ENCODE data around the gene PPP1R12B.
"Not testable (repeated sequence)": the region's sequence is repeated elsewhere in the genome, so short reads cannot be mapped to it uniquely, and the experiment has no call there.

PPP1R12B gene

DNA sequence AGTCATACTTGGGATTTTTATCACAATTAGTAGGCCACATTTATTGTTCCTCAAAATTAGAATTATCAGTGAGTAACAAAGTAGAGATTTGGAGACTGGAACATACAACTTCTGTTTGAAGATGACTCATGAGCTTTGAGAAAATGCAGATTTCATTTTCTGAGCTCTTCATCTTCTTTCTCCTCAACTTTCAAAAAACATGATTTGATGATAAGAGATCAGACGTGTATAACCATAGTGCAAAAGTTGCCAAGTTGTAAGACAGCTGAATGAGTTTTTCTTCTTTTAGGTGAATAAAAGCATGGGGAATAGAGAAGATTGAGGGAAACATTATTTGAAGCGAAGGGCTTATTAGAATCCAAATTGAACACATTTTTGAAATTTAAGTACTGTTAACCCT, 58.4 kb downstream of the PPP1R12B start:
- DNase-seq: not testable (repeated sequence)

- DNase-seq: not testable (repeated sequence)
Measured at GRCh38 chr1:202407378-202407777, 58.9 kb downstream of the PPP1R12B start.

- DNase-seq: not testable (repeated sequence)
Measured at GRCh38 chr1:202410251-202410650, 61.8 kb downstream of the PPP1R12B start.

GRCh38 chr1:202410854-202411357, 62.4 kb downstream of the PPP1R12B start:
- DNase-seq: not testable (repeated sequence)

DNA sequence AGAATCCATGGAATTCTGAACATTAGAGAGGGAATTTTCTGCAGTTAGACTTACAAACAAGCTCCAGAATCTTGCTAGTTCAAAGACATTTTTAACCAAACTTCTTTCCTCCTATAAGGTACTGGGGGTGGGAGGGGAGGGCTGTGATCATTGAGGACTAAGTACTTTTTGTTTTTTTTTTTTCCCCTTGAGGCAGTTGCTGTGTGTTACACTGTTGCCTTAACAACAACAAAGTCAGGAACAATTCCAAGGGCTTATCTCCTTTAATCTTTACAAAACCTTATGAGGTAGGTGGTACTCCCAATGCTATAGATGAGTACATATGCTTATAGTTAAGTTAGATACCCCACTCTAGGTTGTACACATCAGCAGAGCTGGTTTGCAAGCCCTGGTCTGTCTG, 62.9 kb downstream of the PPP1R12B start:
- DNase-seq: no peak

- not testable (repeated sequence) for DNase-seq
Measured at GRCh38 chr1:202412421-202412820, 63.9 kb downstream of the PPP1R12B start.

GRCh38 chr1:202416641-202417040, 68.1 kb downstream of the PPP1R12B start:
- no peak for DNase-seq

- not testable (repeated sequence) for DNase-seq
Measured at GRCh38 chr1:202417141-202417540, 68.6 kb downstream of the PPP1R12B start.

DNA sequence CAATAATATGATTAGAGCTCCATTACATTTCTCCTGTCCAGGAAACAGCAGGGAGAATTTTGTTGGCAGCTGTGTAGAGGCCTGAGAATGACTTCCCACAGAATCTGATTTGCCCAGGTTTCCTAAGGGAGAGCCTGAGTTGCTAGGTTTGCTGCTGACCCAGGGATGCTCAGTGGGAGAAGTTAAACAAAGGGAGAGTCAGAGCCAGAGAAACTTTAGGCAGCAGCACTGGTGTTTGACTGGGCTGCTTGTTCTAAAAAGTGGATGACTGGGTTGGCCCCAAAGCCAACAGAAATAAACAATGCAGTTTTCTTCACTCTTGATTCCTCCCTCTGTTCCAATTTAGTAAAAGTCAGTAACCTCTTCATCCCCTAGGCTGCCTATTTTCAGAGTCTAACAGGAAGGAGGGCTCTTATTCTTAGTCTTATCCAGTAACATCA, 69.3 kb downstream of the PPP1R12B start:
- not testable (repeated sequence) for DNase-seq

DNA sequence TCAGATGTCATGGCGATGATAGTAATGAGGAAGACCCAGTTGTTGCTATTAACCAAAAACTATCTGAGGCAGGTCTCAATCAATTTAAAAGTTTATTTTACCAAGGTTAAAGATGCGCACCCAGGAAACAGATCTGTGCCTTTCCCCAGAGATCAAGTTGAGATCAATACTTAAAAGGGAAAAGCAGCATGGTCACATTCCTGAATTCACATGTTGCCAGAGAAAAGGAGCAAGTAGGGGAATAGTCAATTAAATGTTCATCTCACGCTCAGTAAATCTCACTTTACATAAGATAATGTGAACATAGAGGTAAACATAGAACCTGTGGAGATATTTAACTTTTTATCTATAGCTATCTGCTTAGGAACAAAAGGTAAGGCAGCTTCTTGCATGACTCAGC, 71.2 kb downstream of the PPP1R12B start:
- not testable (repeated sequence) for DNase-seq

- not testable (repeated sequence) for DNase-seq
Measured at GRCh38 chr1:202420422-202421094, 72.1 kb downstream of the PPP1R12B start.

- not testable (repeated sequence) for DNase-seq
Measured at GRCh38 chr1:202422709-202423108, 74.2 kb downstream of the PPP1R12B start.

GRCh38 chr1:202424260-202424659, 75.8 kb downstream of the PPP1R12B start:
- not testable (repeated sequence) for DNase-seq

GRCh38 chr1:202430111-202430510, 81.6 kb downstream of the PPP1R12B start:
- DNase-seq: not testable (repeated sequence)

GRCh38 chr1:202432338-202432737, 83.8 kb downstream of the PPP1R12B start:
- not testable (repeated sequence) for DNase-seq

DNA sequence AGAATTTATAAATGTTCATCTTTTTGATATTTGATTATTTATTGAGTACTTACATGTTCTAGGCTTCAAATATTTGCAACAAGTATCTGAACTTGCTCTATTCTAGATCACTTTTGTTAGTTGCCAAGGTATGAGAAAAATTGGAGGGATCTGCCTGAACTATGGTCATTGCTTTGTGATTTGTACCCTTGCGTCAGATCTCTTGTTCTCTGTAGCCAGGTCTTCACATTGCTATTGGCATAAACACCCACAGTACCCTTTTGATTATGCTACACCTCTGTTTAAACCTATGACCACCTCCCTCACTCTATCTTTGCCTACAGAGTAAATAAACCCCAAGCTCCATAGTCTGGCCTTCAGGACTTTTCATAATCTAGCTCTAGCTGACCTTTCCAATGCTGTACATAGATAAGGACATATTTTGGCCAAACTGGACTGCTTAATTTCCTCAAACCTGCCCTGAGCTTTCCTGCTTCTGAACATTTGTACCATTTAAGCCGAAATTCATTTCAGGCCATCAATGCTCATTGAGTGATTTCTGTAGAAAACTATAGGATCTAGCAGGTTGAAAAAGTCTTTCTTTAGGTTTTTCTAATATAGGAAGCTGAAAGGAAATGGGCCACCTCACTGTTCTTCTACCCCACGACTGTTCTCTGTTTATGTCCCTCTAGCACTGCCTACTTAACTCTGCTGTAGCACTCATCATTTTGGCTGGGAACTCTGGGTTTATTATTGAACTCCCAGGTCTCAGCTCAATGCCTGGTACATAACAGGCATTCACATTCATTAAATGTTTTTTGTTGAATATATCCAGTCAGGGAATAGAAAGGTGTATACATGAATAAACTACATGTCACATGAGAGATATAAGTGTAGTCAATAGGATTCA, 84.9 kb downstream of the PPP1R12B start:
- DNase-seq: no peak

DNA sequence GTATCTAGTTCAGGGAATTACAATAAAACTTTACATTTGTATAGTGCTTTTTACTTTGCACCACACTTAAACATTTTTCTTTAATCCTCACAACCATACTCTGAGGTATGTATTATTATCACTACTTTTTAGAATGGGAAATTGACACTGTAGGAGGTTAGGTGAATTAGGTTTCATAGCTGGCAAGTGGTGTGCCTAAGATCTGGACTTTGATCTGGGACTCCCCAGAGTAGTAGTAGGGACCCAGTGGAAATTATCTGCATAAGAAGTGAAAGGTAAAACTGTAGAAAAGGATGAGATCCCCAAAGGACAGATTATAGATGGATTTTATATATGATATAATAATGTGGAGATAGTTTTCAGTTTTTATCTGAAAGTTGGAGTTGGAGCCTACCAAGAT, 85.6 kb downstream of the PPP1R12B start:
- DNase-seq: no peak

- no peak for DNase-seq
Measured at GRCh38 chr1:202438393-202439174, 90.1 kb downstream of the PPP1R12B start.

DNA sequence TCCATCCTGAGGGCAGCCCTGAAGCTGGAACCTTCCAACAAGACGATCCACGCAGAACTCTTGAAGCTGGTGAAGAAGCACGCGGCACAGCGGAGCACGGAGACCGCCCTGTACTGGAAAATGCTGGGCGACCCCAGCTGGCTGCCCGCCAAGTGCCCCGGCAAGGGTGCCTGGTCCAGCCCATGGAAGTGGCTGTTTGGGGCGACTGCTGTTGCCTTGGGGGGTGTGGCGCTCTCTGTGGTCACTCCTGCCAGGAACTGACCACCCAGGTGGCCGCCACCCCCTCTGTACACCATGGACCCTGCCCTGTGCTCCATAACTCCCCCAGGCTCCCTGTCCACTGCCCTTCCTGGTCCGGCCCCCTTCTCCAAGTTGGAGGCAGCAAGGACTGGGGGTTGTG, 90.8 kb downstream of the PPP1R12B start:
- no peak for DNase-seq

DNA sequence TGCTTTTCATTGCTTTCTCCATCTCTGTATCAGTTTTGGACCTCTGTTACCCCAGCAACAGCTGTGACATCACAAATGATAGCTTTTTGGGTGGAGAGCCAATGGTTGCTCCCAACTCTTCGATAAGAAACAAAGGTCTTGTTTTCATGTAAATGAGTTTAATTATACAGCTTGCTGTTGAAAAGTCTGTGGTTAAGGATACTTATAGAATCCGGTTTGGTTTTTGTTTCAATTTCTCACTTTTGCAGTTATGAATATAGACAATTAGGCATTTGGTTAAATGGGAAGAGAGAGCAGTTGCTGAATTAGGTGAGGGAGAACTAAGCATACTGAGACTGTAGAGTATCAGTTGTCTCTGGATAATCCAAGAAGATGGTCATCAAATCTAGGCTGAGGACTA, 99.6 kb downstream of the PPP1R12B start:
- DNase-seq: not testable (repeated sequence)

DNA sequence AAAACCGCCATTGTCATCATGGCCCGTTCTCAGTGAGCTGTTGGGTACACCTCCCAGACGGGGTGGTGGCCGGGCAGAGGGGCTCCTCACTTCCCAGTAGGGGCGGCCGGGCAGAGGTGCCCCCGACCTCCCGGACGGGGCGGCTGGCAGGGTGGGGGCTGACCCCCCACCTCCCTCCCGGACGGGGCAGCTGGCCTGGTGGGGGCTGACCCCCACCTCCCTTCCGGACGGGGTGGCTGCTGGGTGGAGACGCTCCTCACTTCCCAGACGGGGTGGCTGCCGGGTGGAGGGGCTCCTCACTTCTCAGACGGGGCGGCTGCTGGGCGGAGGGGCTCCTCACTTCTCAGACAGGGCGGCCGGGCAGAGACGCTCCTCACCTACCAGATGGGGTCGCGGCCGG, 103.1 kb downstream of the PPP1R12B start:
- DNase-seq: not testable (repeated sequence)

GRCh38 chr1:202452508-202452907, 104.0 kb downstream of the PPP1R12B start:
- no peak for DNase-seq

All from activated T-cell treated with anti-CD3 and anti-CD28 coated beads, Interleukin-2, amount 50 U/mL, for 1 hour (primary cell).